GM23248 (cell line): Measurements from ENCODE around the gene ANGPT4.

Experiments
- EZH2 ChIP-seq: fragments of 200-600 bp; sonication (generic); IDR thresholded peaks from 2 replicates; pipeline ENCODE4 v1.6.1; 2018; ENCODE audit warnings: antibody characterized with exemption, mild to moderate bottlenecking; ENCODE audit not compliant: insufficient read depth, poor library complexity, severe bottlenecking
- EZH2phosphoT487 ChIP-seq: fragments of 200-600 bp; sonication (generic); IDR thresholded peaks from 2 replicates; pipeline ENCODE4 v1.6.1; 2018; ENCODE audit warnings: antibody characterized with exemption, moderate library complexity, mild to moderate bottlenecking, low read depth; ENCODE audit not compliant: insufficient read depth

DNA sequence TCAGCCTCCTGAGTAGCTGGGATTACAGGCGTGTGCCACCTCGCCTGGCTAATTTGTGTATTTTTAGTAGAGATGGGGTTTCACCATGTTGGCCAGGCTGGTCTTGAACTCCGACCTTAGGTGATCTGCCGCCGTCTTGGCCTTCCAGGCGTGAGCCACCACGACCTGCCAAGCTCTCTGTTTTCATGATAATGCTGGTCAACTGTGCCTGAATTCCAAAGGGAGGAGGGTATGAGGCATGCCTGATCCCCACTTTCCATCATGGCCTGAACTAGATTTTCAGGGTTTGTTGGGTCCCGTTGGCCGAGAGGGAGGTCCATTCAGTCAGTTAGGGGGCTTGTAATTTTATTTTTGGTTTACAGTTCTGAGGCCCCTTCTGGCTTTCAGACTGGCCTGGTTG lies 28.0 kb upstream of the ANGPT4 start:
- TF ChIP-seq EZH2 (no peak), EZH2phosphoT487 (no peak)
